ENCODE measurements around the gene MBP.
"Not testable (repeated sequence)": the region's sequence is repeated elsewhere in the genome, so short reads cannot be mapped to it uniquely, and the experiment has no call there.

Gene MBP

GRCh38 chr18:77035380-77036187 is 97.0 kb downstream of the MBP start:
- Histone ChIP-seq H3K36me3 (ENCODE audit: insufficient read depth, low read length) (no peaks in the 10 kb centered on the region), H3K9ac (ENCODE audit: low read depth, low read length) (no peak overlapping the region), H3K4me1 (ENCODE audit: insufficient read depth, low read length) (no peaks in the 10 kb centered on the region)

GRCh38 chr18:77033575-77033974 is 99.0 kb downstream of the MBP start:
- Histone ChIP-seq H3K36me3 (ENCODE audit: insufficient read depth, low read length) (no peaks in the 10 kb centered on the region), H3K9ac (ENCODE audit: low read depth, low read length) (no peak overlapping the region), H3K4me1 (ENCODE audit: insufficient read depth, low read length) (no peaks in the 10 kb centered on the region), H3K9me3 (ENCODE audit: control insufficient read depth, insufficient read depth, low read length) (peaks cover 10% of the 10 kb centered on the region)

More at GRCh38 chr18:77035380-77036187, 97.0 kb downstream of the MBP start:
- H3K9me3 ChIP-seq (ENCODE audit: control insufficient read depth, insufficient read depth, low read length) = peaks cover 1% of the 10 kb centered on the region; the same call in 1 of the 2 replicates

DNA sequence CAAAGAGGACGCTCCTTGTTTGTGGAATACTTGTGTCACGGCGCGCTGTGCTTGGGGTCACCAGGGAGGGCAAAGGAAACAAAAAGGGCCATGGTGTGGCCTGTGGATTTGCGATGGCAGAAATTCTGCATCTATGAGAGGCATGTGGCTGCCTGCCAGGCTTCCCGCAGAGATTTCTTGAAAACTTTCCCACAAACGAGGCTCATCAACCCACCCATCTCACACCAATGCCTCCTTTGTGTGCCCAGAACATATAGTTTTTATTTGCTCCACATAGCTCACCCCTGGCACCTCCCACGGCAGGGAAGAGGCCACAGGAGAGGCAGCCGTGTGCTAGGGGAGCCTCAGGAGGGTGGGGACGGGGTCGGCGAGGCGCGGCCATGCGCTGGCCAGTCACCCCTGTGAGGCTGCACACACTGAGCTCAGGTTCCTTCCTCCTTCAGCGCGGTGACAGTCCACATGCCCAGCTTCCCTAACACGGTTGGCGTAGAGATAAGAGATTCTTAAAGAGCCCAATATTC is 100.3 kb downstream of the MBP start:
- H3K4me1 ChIP-seq (ENCODE audit: insufficient read depth, low read length) = no peaks in the 10 kb centered on the region
- no peaks in the 10 kb centered on the region for H3K36me3 ChIP-seq (ENCODE audit: insufficient read depth, low read length)
- H3K9me3 ChIP-seq (ENCODE audit: control insufficient read depth, insufficient read depth, low read length) = peaks cover 10% of the 10 kb centered on the region
- H3K9ac ChIP-seq (ENCODE audit: low read depth, low read length) = no peak overlapping the region

DNA sequence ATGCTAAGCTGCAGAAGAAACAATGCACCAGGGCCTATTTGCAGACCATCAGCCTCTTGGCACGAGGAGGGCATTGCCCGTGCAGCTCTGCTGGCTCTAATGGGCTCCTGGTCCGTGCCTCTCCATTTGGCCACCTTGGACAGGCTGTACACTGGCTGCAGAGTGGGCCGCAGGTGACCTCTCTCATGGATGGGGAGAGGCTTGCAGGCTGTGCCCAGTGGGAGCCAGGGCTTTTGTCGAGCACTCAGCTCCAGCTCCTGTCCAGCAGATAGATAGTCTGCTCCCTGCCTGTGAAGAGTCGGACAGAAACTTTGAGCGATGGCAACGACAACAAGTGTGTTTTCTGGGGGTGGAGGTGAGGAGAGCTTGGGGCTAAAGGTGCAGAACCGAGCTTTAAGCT is 100.9 kb downstream of the MBP start:
- Histone ChIP-seq H3K36me3 (ENCODE audit: insufficient read depth, low read length) (no peaks in the 10 kb centered on the region), H3K9me3 (ENCODE audit: control insufficient read depth, insufficient read depth, low read length) (peaks cover 10% of the 10 kb centered on the region), H3K4me1 (ENCODE audit: insufficient read depth, low read length) (no peaks in the 10 kb centered on the region), H3K9ac (ENCODE audit: low read depth, low read length) (no peak overlapping the region)

DNA sequence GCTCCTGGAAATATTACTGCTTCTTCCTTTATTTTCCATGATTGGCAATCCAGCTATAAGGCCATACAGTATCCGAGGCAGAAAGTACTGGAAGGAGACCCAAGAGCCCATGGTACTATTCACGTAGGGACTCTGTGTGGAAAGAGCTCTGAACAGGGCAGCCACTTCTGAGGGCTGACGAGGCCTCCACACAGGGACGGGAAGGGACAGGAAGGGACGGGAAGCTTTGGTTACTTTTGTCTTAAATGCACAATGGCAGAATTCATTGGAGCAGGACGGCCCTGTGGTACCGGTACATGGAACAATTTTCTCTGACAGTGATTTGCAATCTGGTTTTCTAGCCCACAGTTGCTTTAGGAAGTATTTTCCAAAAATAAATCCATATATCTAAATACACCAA is 102.4 kb downstream of the MBP start:
- peaks cover 10% of the 10 kb centered on the region for H3K9me3 ChIP-seq (ENCODE audit: control insufficient read depth, insufficient read depth, low read length)
- H3K4me1 ChIP-seq (ENCODE audit: insufficient read depth, low read length) = no peaks in the 10 kb centered on the region
- H3K36me3 ChIP-seq (ENCODE audit: insufficient read depth, low read length) = no peaks in the 10 kb centered on the region
- no peak overlapping the region for H3K9ac ChIP-seq (ENCODE audit: low read depth, low read length)

DNA sequence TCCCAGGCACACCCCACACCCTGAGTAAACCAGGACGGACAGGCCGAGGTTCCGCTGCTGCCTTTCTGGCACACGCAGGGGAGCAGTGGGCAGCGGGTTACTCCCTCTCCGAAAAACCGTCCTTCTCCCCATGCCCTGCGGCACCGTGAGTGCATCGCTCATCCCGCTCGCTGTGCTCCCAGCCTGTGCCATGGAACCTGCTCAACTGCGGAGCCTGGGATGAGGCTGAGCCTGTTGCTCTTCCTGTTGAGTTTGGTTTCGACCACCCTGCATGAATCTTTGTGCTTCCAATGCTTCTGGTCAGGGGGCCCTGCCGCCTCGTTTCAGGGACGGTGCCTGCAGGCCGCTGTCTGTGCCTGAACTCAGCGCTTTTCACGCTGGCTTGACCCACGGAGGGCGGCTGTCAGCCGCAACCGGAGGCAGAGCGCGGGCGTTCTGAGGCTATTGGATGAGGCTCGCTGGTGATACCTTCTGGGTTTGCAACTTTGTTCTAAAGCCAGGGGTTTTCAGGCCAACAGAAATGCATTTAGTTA is 106.7 kb downstream of the MBP start:
- no peak overlapping the region for H3K9ac ChIP-seq (ENCODE audit: low read depth, low read length)

GRCh38 chr18:77025123-77025522 is 107.5 kb downstream of the MBP start:
- Histone ChIP-seq H3K36me3 (ENCODE audit: insufficient read depth, low read length) (no peaks in the 10 kb centered on the region), H3K9me3 (ENCODE audit: control insufficient read depth, insufficient read depth, low read length) (peaks cover 4% of the 10 kb centered on the region; the same call in 1 of the 2 replicates), H3K9ac (ENCODE audit: low read depth, low read length) (no peak overlapping the region), H3K4me1 (ENCODE audit: insufficient read depth, low read length) (no peaks in the 10 kb centered on the region)

More for the DNA sequence above, 106.7 kb downstream of the MBP start:
- no peaks in the 10 kb centered on the region for H3K36me3 ChIP-seq (ENCODE audit: insufficient read depth, low read length)
- no peaks in the 10 kb centered on the region for H3K4me1 ChIP-seq (ENCODE audit: insufficient read depth, low read length)
- H3K9me3 ChIP-seq (ENCODE audit: control insufficient read depth, insufficient read depth, low read length) = peaks cover 10% of the 10 kb centered on the region

GRCh38 chr18:77024476-77024875 is 108.1 kb downstream of the MBP start:
- no peak overlapping the region for H3K9ac ChIP-seq (ENCODE audit: low read depth, low read length)
- H3K4me1 ChIP-seq (ENCODE audit: insufficient read depth, low read length) = no peaks in the 10 kb centered on the region
- no peaks in the 10 kb centered on the region for H3K36me3 ChIP-seq (ENCODE audit: insufficient read depth, low read length)

DNA sequence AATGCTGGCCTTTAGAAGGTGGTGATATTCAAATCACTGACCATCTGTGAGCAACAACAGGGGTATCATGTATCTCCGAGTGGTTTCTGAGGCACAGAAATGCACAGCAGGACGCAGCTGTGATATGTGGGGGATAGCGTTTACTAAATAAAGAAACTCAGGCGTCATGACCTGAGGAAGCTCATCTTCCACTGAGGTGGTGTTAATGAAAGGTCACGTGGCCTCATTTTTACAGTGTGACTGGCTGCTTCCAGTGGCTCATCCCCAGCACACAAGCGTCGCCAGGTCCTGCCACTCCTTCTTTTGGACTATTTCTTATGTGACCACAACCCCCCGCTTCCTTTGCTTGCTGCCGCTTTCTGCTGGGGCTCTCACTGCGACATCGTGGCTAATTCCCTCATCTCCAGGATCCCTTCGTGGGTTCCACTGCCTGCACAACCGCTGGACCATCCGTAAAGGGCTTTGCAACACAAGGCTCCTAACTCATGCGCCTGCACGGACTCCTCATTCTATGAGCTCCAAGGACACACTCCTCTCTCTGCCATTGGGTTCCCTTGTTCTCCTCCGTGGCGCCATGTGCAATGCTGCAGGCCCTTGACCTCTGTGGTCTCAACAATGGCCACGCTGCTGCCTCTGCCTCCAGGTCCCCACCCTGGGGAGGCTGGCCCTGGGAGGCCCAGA is 109.3 kb downstream of the MBP start:
- no peaks in the 10 kb centered on the region for H3K36me3 ChIP-seq (ENCODE audit: insufficient read depth, low read length)
- no peaks in the 10 kb centered on the region for H3K4me1 ChIP-seq (ENCODE audit: insufficient read depth, low read length)
- H3K9me3 ChIP-seq (ENCODE audit: control insufficient read depth, insufficient read depth, low read length) = no peaks in the 10 kb centered on the region
- H3K9ac ChIP-seq (ENCODE audit: low read depth, low read length) = no peak overlapping the region

More at GRCh38 chr18:77024476-77024875, 108.1 kb downstream of the MBP start:
- H3K9me3 ChIP-seq (ENCODE audit: control insufficient read depth, insufficient read depth, low read length) = peaks cover 2% of the 10 kb centered on the region; the same call in 1 of the 2 replicates

- Histone ChIP-seq H3K9ac (ENCODE audit: low read depth, low read length) (no peak overlapping the region), H3K36me3 (ENCODE audit: insufficient read depth, low read length) (no peaks in the 10 kb centered on the region), H3K4me1 (ENCODE audit: insufficient read depth, low read length) (no peaks in the 10 kb centered on the region), H3K9me3 (ENCODE audit: control insufficient read depth, insufficient read depth, low read length) (no peaks in the 10 kb centered on the region)
Observed at GRCh38 chr18:77022556-77022955, 110.0 kb downstream of the MBP start.

DNA sequence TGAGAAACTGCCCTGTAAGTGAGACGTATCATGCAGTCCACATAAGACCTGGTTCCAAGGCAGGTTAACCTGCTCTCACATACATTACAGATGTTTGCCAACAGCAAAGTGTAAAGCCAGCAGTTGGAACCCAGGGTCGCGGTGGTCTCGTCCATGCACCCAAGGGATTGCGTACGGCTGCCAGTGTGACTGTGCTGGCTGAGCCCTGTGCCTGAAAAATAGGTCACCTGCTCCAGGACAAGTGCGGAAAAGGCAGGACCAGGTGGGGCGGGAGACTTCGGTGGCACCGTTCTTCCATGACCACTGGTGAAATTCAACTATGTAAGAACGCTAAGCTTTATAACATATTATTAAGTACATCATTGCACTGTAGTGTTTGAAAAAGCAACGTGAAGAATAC is 110.5 kb downstream of the MBP start:
- Histone ChIP-seq H3K4me1 (ENCODE audit: insufficient read depth, low read length) (no peaks in the 10 kb centered on the region), H3K36me3 (ENCODE audit: insufficient read depth, low read length) (no peaks in the 10 kb centered on the region; the same call in 1 of the 2 replicates), H3K9ac (ENCODE audit: low read depth, low read length) (no peak overlapping the region), H3K9me3 (ENCODE audit: control insufficient read depth, insufficient read depth, low read length) (no peaks in the 10 kb centered on the region)

DNA sequence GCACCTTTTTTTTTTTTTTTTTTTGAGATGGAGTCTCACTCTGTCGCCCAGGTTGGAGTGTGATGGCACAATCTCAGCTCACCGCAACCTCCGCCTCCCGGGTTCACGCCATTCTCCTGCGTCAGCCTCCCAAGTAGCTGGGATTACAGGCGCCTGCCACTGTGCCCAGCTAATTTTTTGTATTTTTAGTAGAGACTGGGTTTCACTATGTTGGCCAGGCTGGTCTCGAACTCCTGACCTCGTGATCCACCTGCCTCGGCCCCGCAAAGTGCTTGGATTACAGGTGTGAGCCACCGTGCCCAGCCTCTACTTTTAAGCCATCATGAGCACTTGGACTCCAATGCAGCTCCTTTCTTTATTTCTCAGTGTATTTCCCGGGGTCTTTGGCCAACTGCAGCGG is 111.1 kb downstream of the MBP start:
- not testable (repeated sequence) for H3K4me1 ChIP-seq (ENCODE audit: insufficient read depth, low read length); H3K9ac ChIP-seq (ENCODE audit: low read depth, low read length); H3K36me3 ChIP-seq (ENCODE audit: insufficient read depth, low read length); H3K9me3 ChIP-seq (ENCODE audit: control insufficient read depth, insufficient read depth, low read length)

- Histone ChIP-seq H3K4me1 (ENCODE audit: insufficient read depth, low read length) (no peaks in the 10 kb centered on the region), H3K9ac (ENCODE audit: low read depth, low read length) (no peak overlapping the region), H3K9me3 (ENCODE audit: control insufficient read depth, insufficient read depth, low read length) (no peaks in the 10 kb centered on the region), H3K36me3 (ENCODE audit: insufficient read depth, low read length) (no peaks in the 10 kb centered on the region; the same call in 1 of the 2 replicates)
Observed at GRCh38 chr18:77021075-77021474, 111.5 kb downstream of the MBP start.

DNA sequence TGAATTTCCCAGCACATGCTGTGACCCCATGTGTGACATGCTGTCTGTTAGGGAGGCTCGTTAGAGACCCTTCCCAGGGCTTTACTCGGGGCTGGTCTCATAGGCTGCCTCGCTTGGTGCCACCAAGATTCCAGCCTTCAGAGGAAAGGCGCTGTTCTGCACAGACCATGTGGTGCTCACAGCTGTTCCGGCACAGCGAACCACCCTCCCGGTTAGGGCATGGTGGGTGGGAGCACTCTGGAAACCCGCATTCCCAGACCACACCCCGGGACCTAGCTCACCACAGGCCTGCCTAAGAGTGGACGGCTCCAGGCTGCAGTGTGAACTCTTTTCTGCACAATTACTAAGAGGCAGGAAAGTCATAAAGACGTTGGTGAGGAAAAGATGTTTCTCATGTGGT is 112.0 kb downstream of the MBP start:
- H3K4me1 ChIP-seq (ENCODE audit: insufficient read depth, low read length) = no peaks in the 10 kb centered on the region
- H3K36me3 ChIP-seq (ENCODE audit: insufficient read depth, low read length) = no peaks in the 10 kb centered on the region; the same call in 1 of the 2 replicates
- H3K9ac ChIP-seq (ENCODE audit: low read depth, low read length) = no peak overlapping the region
- H3K9me3 ChIP-seq (ENCODE audit: control insufficient read depth, insufficient read depth, low read length) = no peaks in the 10 kb centered on the region
